HEK293 (cell line): ENCODE data around the gene RBP7.
"Not testable (repeated sequence)": the region's sequence is repeated elsewhere in the genome, so short reads cannot be mapped to it uniquely, and the experiment has no call there.

Experiments
- CTCF ChIA-PET: fragments of 350-600 bp; formaldehyde crosslinking; extraction: SDS; loops from one replicate; lab custom pipeline; 2021; ENCODE audit warnings: antibody characterized with exemption; lab: Yijun Ruan, JAX
- POLR2A ChIA-PET: fragments of 300-600 bp; formaldehyde crosslinking; extraction: SDS; loops from one replicate; lab custom pipeline; 2020; ENCODE audit warnings: antibody characterized with exemption, inconsistent platforms; lab: Yijun Ruan, JAX
- H3K27ac ChIP-seq: fragments of 200-500 bp; sonication (Bioruptor generic); 2 replicates; pipeline ENCODE4 v1.5.1; 2014; ENCODE audit warnings: low read depth, low read length, control low read depth, inconsistent platforms; ENCODE audit errors: extremely low read depth
- H3K36me3 ChIP-seq, 2 experiments: fragments of 200-500 bp in 1 of 2; sonication (Bioruptor generic) in 1 of 2; 1 replicate in 1 of 2; 2 replicates in 1 of 2; pipeline ENCODE4 v1.5.1; 2014 to 2017; ENCODE audit warnings: inconsistent platforms in 2 of 2, low read length in 2 of 2; ENCODE audit not compliant: control insufficient read depth in 2 of 2, insufficient read depth in 1 of 2
- H3K4me1 ChIP-seq: fragments of 200-500 bp; sonication (Bioruptor generic); 2 replicates; pipeline ENCODE4 v1.5.1; 2014; ENCODE audit warnings: mild to moderate bottlenecking, low read length, inconsistent platforms; ENCODE audit not compliant: control insufficient read depth, insufficient read depth
- H3K4me3 ChIP-seq: 2 replicates; pipeline ENCODE4 v1.5.1; 2011; ENCODE audit warnings: low read depth, mild to moderate bottlenecking, control low read depth, low read length, moderate library complexity
- H3K9me3 ChIP-seq: fragments of 200-500 bp; sonication (Bioruptor generic); 2 replicates; pipeline ENCODE4 v1.5.1; 2014; ENCODE audit warnings: low read depth, low read length, inconsistent platforms; ENCODE audit not compliant: control insufficient read depth, insufficient read depth
- EGR2 ChIP-seq: fragments of 450-650 bp; formaldehyde crosslinking; IDR thresholded peaks from 2 replicates; pipeline ENCODE4 v1.5.1; 2016; ENCODE audit warnings: low read depth, missing biosample characterization, missing genetic modification characterization
- HOXC10 ChIP-seq: sonication (generic); formaldehyde crosslinking; IDR thresholded peaks from 2 replicates; pipeline ENCODE4 v1.8.1; 2023; ENCODE audit warnings: mild to moderate bottlenecking, missing genetic modification reagents
- KLF10 ChIP-seq: fragments of 450-650 bp; IDR thresholded peaks from 2 replicates; pipeline ENCODE4 v1.5.1; 2018; ENCODE audit warnings: missing biosample characterization, mild to moderate bottlenecking, missing genetic modification characterization
- MEIS1 ChIP-seq: sonication (generic); formaldehyde crosslinking; IDR thresholded peaks from 2 replicates; pipeline ENCODE4 v1.8.1; 2022; ENCODE audit warnings: missing genetic modification reagents, mild to moderate bottlenecking, borderline replicate concordance
- RBAK ChIP-seq: fragments of 450-650 bp; formaldehyde crosslinking; IDR thresholded peaks from 2 replicates; pipeline ENCODE4 v1.5.1; 2016; ENCODE audit warnings: missing biosample characterization, missing genetic modification characterization
- ZBTB20 ChIP-seq: fragments of 450-650 bp; formaldehyde crosslinking; IDR thresholded peaks from 2 replicates; pipeline ENCODE4 v1.5.1; 2016; ENCODE audit warnings: missing biosample characterization, missing genetic modification characterization
- ZBTB44 ChIP-seq: fragments of 450-650 bp; IDR thresholded peaks from 2 replicates; pipeline ENCODE4 v1.5.1; 2018; ENCODE audit warnings: missing biosample characterization, mild to moderate bottlenecking, missing genetic modification characterization
- ZFP37 ChIP-seq: fragments of 450-650 bp; formaldehyde crosslinking; IDR thresholded peaks from 2 replicates; pipeline ENCODE4 v1.5.1; 2016; ENCODE audit warnings: missing biosample characterization, missing genetic modification characterization
- ZNF10 ChIP-seq: fragments of 450-650 bp; formaldehyde crosslinking; IDR thresholded peaks from 2 replicates; pipeline ENCODE4 v1.5.1; 2017; ENCODE audit warnings: missing biosample characterization, missing genetic modification characterization
- ZNF121 ChIP-seq: fragments of 450-650 bp; formaldehyde crosslinking; IDR thresholded peaks from 2 replicates; pipeline ENCODE4 v1.5.1; 2016; ENCODE audit warnings: missing biosample characterization, missing genetic modification characterization
- ZNF175 ChIP-seq: fragments of 450-650 bp; formaldehyde crosslinking; IDR thresholded peaks from 2 replicates; pipeline ENCODE4 v1.5.1; 2016; ENCODE audit warnings: missing biosample characterization, missing genetic modification characterization
- ZNF280D ChIP-seq: fragments of 450-650 bp; formaldehyde crosslinking; IDR thresholded peaks from 2 replicates; pipeline ENCODE4 v1.5.1; 2016; ENCODE audit warnings: missing biosample characterization, missing genetic modification characterization
- ZNF510 ChIP-seq: fragments of 450-650 bp; formaldehyde crosslinking; IDR thresholded peaks from 2 replicates; pipeline ENCODE4 v1.5.1; 2018; ENCODE audit warnings: mild to moderate bottlenecking, missing genetic modification characterization, missing biosample characterization; ENCODE audit not compliant: insufficient replicate concordance
- ZNF560 ChIP-seq: fragments of 450-650 bp; formaldehyde crosslinking; IDR thresholded peaks from 2 replicates; pipeline ENCODE4 v1.5.1; 2017; ENCODE audit warnings: missing biosample characterization, missing genetic modification characterization, borderline replicate concordance
- ZNF624 ChIP-seq: fragments of 450-650 bp; formaldehyde crosslinking; IDR thresholded peaks from 2 replicates; pipeline ENCODE4 v1.5.1; 2017; ENCODE audit warnings: missing biosample characterization, missing genetic modification characterization
- ZNF768 ChIP-seq: fragments of 450-650 bp; formaldehyde crosslinking; IDR thresholded peaks from 2 replicates; pipeline ENCODE4 v1.5.1; 2018; ENCODE audit warnings: missing biosample characterization, mild to moderate bottlenecking, missing genetic modification characterization
- ZNF830 ChIP-seq: fragments of 450-650 bp; IDR thresholded peaks from 2 replicates; pipeline ENCODE4 v1.5.0; 2018; ENCODE audit warnings: missing biosample characterization, missing genetic modification characterization, low read depth, mild to moderate bottlenecking, moderate library complexity
- TF ChIP-seq, protein P1 (sequence below): fragments of 450-650 bp; formaldehyde crosslinking; IDR thresholded peaks from 2 replicates; pipeline ENCODE4 v1.5.1; 2017; ENCODE audit warnings: missing biosample characterization, missing genetic modification characterization

RBP7 gene

GRCh38 chr1:10001016-10001665 is 4.1 kb downstream of the RBP7 start:
- POLR2A ChIA-PET: no interaction called here
- H3K4me1 ChIP-seq: no peaks in the 10 kb centered on the region
- peak; percentile 70; the same call in 1 of the 2 replicates for TF ChIP-seq ZNF121
- no peak for TF ChIP-seq ZNF280D
- no peak overlapping the region for H3K4me3 ChIP-seq
- H3K27ac ChIP-seq: no peak overlapping the region
- no peaks in the 10 kb centered on the region for H3K36me3 ChIP-seq
- no peaks in the 10 kb centered on the region for H3K9me3 ChIP-seq
- CTCF ChIA-PET: interaction anchor here (0.6 to 0.7 kb wide), 2 partner anchors 74 to 426 kb away, joined by 3 to 4 read pairs; no protein-coding TSS in a partner anchor

GRCh38 chr1:10005248-10005647 is 8.2 kb downstream of the RBP7 start:
- POLR2A ChIA-PET, H3K4me3 ChIP-seq, H3K4me1 ChIP-seq, H3K36me3 ChIP-seq, CTCF ChIA-PET, H3K9me3 ChIP-seq, H3K27ac ChIP-seq: not testable (repeated sequence)
- peak; percentile 72 for TF ChIP-seq ZNF121

- Histone ChIP-seq H3K36me3 (no peaks in the 10 kb centered on the region; a peak in 1 of 3 replicates), H3K27ac (no peak overlapping the region), H3K4me1 (no peaks in the 10 kb centered on the region)
- POLR2A ChIA-PET: no interaction called here
- TF ChIP-seq ZFP37 (tag by site-specific recombination): no peak
- TF ChIP-seq HOXC10: no peak
- peak; percentile 85 for TF ChIP-seq ZNF121
- TF ChIP-seq ZNF10 (tag by site-specific recombination): 0 out of 2 replicates have a peak, but pooled peaks have one; percentile 39
- TF ChIP-seq, all 188 proteins: peak for 2
- CTCF ChIA-PET: interaction anchor here (1.4 kb wide), 1 partner anchor 57 kb away, joined by 4 read pairs; no protein-coding TSS in a partner anchor
- Histone ChIP-seq H3K4me3 (no peak overlapping the region), H3K9me3 (no peaks in the 10 kb centered on the region)
Observed at GRCh38 chr1:10007169-10007568, 10.1 kb downstream of the RBP7 start.

GRCh38 chr1:10014016-10014415 is 17.0 kb downstream of the RBP7 start:
- CTCF ChIA-PET: no interaction called here
- no peak overlapping the region for H3K4me3 ChIP-seq
- H3K4me1 ChIP-seq: no peaks in the 10 kb centered on the region
- H3K36me3 ChIP-seq: no peaks in the 10 kb centered on the region; a peak in 1 of 3 replicates
- POLR2A ChIA-PET: interaction anchor here (0.6 kb wide), 1 partner anchor 21 kb away, joined by 3 read pairs; no protein-coding TSS in a partner anchor
- no peak overlapping the region for H3K27ac ChIP-seq
- no peaks in the 10 kb centered on the region for H3K9me3 ChIP-seq
- no peak for TF ChIP-seq ZNF560 (tag by site-specific recombination)
- no peak for TF ChIP-seq MEIS1
- TF ChIP-seq ZBTB44: no peak
- TF ChIP-seq KLF10: no peak
- no peak for TF ChIP-seq ZNF510 (tag by site-specific recombination)
- TF ChIP-seq ZNF175 (tag by site-specific recombination): no peak
- no peak for TF ChIP-seq ZNF830 (tag by site-specific recombination)
- TF ChIP-seq ZNF624 (tag by site-specific recombination): no peak
- no peak for TF ChIP-seq RBAK (tag by site-specific recombination)
- TF ChIP-seq ZNF768 (tag by site-specific recombination): no peak
- TF ChIP-seq ZBTB20: no peak
- TF ChIP-seq, protein P1, sequence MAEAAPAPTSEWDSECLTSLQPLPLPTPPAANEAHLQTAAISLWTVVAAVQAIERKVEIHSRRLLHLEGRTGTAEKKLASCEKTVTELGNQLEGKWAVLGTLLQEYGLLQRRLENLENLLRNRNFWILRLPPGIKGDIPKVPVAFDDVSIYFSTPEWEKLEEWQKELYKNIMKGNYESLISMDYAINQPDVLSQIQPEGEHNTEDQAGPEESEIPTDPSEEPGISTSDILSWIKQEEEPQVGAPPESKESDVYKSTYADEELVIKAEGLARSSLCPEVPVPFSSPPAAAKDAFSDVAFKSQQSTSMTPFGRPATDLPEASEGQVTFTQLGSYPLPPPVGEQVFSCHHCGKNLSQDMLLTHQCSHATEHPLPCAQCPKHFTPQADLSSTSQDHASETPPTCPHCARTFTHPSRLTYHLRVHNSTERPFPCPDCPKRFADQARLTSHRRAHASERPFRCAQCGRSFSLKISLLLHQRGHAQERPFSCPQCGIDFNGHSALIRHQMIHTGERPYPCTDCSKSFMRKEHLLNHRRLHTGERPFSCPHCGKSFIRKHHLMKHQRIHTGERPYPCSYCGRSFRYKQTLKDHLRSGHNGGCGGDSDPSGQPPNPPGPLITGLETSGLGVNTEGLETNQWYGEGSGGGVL (tag by site-specific recombination): no peak
- no peak for TF ChIP-seq EGR2 (tag by site-specific recombination)
